ENCODE data around the gene AHNAK2. TPM values are rescaled to one million over a fixed set of nuclear protein-coding genes. Genes with fewer than 3 reads are reported as not detected.

The AHNAK2 gene
- total and polyA plus RNA-seq, 2 of the 13 experiments (the other 11 are each of a cell fraction or from before 2014, with no cell fraction given) = 0.11 to 0.18 TPM

- peak; percentile 47; the same call in 1 of the 2 replicates for TF ChIP-seq PATZ1 (CRISPR knock-in tag; IDR thresholded peaks at IDR 0.05)
- no peak for TF ChIP-seq CEBPB (IDR thresholded peaks at IDR 0.05; ENCODE audit: borderline replicate concordance, low read depth, low read length)
- no peak for TF ChIP-seq ZNF644 (CRISPR knock-in tag; IDR thresholded peaks at IDR 0.05; ENCODE audit: low read depth)
- no peak for TF ChIP-seq ZNF670 (CRISPR knock-in tag; IDR thresholded peaks at IDR 0.05; ENCODE audit: borderline replicate concordance)
- TF ChIP-seq MTF2 (CRISPR knock-in tag; IDR thresholded peaks at IDR 0.05; ENCODE audit: borderline replicate concordance) = no peak
- peak; percentile 38; the same call in 1 of the 2 replicates for TF ChIP-seq CREB1 (IDR thresholded peaks at IDR 0.05)
- TF ChIP-seq CREB1 (CRISPR knock-in tag; IDR thresholded peaks at IDR 0.05) = no peak
- no peak for TF ChIP-seq SETDB1 (CRISPR knock-in tag; IDR thresholded peaks at IDR 0.05; ENCODE audit: borderline replicate concordance)
- TF ChIP-seq HOXA7 (CRISPR knock-in tag; IDR thresholded peaks at IDR 0.05) = no peak
- peak; percentile 91 for TF ChIP-seq GMEB2 (CRISPR knock-in tag; IDR thresholded peaks at IDR 0.05; ENCODE audit: low read depth)
- TF ChIP-seq, protein P1, sequence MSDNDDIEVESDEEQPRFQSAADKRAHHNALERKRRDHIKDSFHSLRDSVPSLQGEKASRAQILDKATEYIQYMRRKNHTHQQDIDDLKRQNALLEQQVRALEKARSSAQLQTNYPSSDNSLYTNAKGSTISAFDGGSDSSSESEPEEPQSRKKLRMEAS (IDR thresholded peaks at IDR 0.05) = peak; percentile 46
- TF ChIP-seq TOPORS (CRISPR knock-in tag; IDR thresholded peaks at IDR 0.05) = 0 out of 2 replicates have a peak, but pooled peaks have one; percentile 4
- no peak for TF ChIP-seq HMG20A (CRISPR knock-in tag; IDR thresholded peaks at IDR 0.05; ENCODE audit: borderline replicate concordance)
- peak; percentile 91; the same call in 1 of the 2 replicates for TF ChIP-seq SIN3A (IDR thresholded peaks at IDR 0.05; ENCODE audit: borderline replicate concordance, low read depth, low read length)
- 0 out of 2 replicates have a peak, but pooled peaks have one; percentile 42 for TF ChIP-seq ERF (CRISPR knock-in tag; IDR thresholded peaks at IDR 0.05)
- TF ChIP-seq POLR2A (IDR thresholded peaks at IDR 0.05; ENCODE audit: insufficient read depth in 1 of 2, low read depth in 2 of 2, low read length in 2 of 2) = 0 out of 4 replicates have a peak, but pooled peaks of 1 of the 2 experiments have one; percentile 1
- no peak for TF ChIP-seq ZNF678 (CRISPR knock-in tag; IDR thresholded peaks at IDR 0.05)
- no peak for TF ChIP-seq ZFP37 (CRISPR knock-in tag; IDR thresholded peaks at IDR 0.05; ENCODE audit: borderline replicate concordance)
- peak; percentile 96 for TF ChIP-seq ETV5 (CRISPR knock-in tag; IDR thresholded peaks at IDR 0.05; ENCODE audit: borderline replicate concordance)
- TF ChIP-seq GABPA (IDR thresholded peaks at IDR 0.05; ENCODE audit: low read depth, low read length) = peak; percentile 83
- peak; percentile 70 for TF ChIP-seq GABPA (CRISPR knock-in tag; IDR thresholded peaks at IDR 0.05; ENCODE audit: low read depth)
- TF ChIP-seq SAP130 (CRISPR knock-in tag; IDR thresholded peaks at IDR 0.05; ENCODE audit: low read depth) = peak; percentile 96
- TF ChIP-seq TEAD2 (CRISPR knock-in tag; IDR thresholded peaks at IDR 0.05) = no peak
- TF ChIP-seq ZNF256 (CRISPR knock-in tag; conservative IDR thresholded peaks at IDR 0.05) = no peak
- TF ChIP-seq ZBTB3 (CRISPR knock-in tag; IDR thresholded peaks at IDR 0.05; ENCODE audit: borderline replicate concordance, low read depth) = no peak
- peak; percentile 70; the same call in 1 of the 2 replicates for TF ChIP-seq SP4 (CRISPR knock-in tag; IDR thresholded peaks at IDR 0.05)
- TF ChIP-seq ZNF124 (CRISPR knock-in tag; IDR thresholded peaks at IDR 0.05) = 0 out of 2 replicates have a peak, but pooled peaks have one; percentile 25
- peak; percentile 90 for TF ChIP-seq GABPB1 (CRISPR knock-in tag; IDR thresholded peaks at IDR 0.05)
These were observed 7.7 kb upstream of the AHNAK2 start, which contains the start of gene CLBA1 (continued) for GRCh38 chr14:104985675-104986486.
